Peyer's patch (tissue), 4 donors: ENCODE results near the gene PLK2. TPM values are rescaled to one million over a fixed set of nuclear protein-coding genes. Genes with fewer than 3 reads are reported as not detected.

ENCODE experiments used
- DNase-seq, 3 donors: peaks; one replicate each; pipeline ENCODE4 v3.0.0-alpha.2; 2017 to 2019
- H3K27ac ChIP-seq, 4 donors: fragments of 200-600 bp; sonication (generic); one replicate each; pipeline ENCODE4 v1.5.1; 2016 to 2019
- H3K27me3 ChIP-seq, 2 donors: fragments of 200-600 bp; sonication (generic); one replicate each; pipeline ENCODE4 v1.5.1; 2019
- H3K36me3 ChIP-seq, 3 donors: fragments of 200-600 bp; sonication (generic); one replicate each; pipeline ENCODE4 v1.5.1; 2016 to 2019
- H3K4me1 ChIP-seq, 4 donors: fragments of 200-600 bp; sonication (generic); one replicate each; pipeline ENCODE4 v1.5.1; 2016 to 2019
- H3K4me3 ChIP-seq, 4 donors: fragments of 200-600 bp; sonication (generic); 1 replicate in 3 of 4; 2 replicates in 1 of 4; pipeline ENCODE4 v1.5.1; 2016 to 2019; ENCODE audit warnings: mild to moderate bottlenecking in 1 of 4
- H3K9me3 ChIP-seq, 4 donors: fragments of 200-600 bp; sonication (generic); one replicate each; pipeline ENCODE4 v1.5.1; 2016 to 2019; ENCODE audit warnings: mild to moderate bottlenecking in 1 of 4
- POLR2A ChIP-seq, 2 donors: fragments of 450-650 bp; IDR thresholded peaks; one replicate each; pipeline ENCODE4 v1.5.1; 2017; ENCODE audit warnings: antibody characterized with exemption in 2 of 2, mild to moderate bottlenecking in 2 of 2, moderate library complexity in 2 of 2
- total RNA-seq, 4 donors: library from RNA; depleted of rRNA; stranded (reverse); fragments of >200 nt; gene quantifications; one replicate each; pipeline ENCODE4 v1.1.0, GENCODE V29; 2016
- TF ChIP-seq, protein P1 (sequence below), 6 experiments: fragments of 450-650 bp in 4 of 6; fragments of 200-600 bp in 2 of 6; sonication (generic) in 1 of 6; IDR thresholded peaks; one replicate each; pipeline ENCODE4 v1.5.1; 2017 to 2019; ENCODE audit warnings: antibody characterized with exemption in 6 of 6, mild to moderate bottlenecking in 3 of 6, moderate library complexity in 1 of 6

Gene PLK2
- total RNA-seq, 4 donors from 2014 or later, result 31.6 to 61.1 (median 43.6) TPM

DNA sequence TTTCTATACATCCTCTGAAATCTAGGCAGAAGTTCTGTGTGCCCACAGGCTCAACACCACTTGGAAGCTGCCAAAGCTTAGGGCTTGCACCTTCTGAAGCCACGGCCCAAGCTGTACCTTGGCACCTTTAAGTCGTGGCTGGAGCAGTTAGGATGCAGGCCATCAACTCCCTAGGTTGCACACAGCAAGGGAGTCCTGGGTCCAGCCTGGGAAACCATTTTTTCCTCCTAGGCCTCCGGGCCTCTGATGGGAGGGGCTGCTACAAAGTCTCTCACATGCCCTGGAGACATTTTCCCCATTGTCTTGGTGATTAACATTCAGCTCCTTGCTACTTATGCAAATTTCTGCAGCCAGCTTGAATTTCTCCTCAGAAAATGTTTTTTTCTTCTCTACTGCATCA, 15.5 kb upstream of the PLK2 start:
- DNase-seq, result no peak
- no peaks in the 10 kb centered on the region for H3K9me3 ChIP-seq
- TF ChIP-seq POLR2A (IDR thresholded peaks at IDR 0.05), result no peak
- TF ChIP-seq, protein P1, sequence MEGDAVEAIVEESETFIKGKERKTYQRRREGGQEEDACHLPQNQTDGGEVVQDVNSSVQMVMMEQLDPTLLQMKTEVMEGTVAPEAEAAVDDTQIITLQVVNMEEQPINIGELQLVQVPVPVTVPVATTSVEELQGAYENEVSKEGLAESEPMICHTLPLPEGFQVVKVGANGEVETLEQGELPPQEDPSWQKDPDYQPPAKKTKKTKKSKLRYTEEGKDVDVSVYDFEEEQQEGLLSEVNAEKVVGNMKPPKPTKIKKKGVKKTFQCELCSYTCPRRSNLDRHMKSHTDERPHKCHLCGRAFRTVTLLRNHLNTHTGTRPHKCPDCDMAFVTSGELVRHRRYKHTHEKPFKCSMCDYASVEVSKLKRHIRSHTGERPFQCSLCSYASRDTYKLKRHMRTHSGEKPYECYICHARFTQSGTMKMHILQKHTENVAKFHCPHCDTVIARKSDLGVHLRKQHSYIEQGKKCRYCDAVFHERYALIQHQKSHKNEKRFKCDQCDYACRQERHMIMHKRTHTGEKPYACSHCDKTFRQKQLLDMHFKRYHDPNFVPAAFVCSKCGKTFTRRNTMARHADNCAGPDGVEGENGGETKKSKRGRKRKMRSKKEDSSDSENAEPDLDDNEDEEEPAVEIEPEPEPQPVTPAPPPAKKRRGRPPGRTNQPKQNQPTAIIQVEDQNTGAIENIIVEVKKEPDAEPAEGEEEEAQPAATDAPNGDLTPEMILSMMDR (IDR thresholded peaks at IDR 0.05), result no peak
- no peaks in the 10 kb centered on the region for H3K36me3 ChIP-seq
- no peaks in the 10 kb centered on the region for H3K4me1 ChIP-seq
- H3K27ac ChIP-seq, result no peak overlapping the region
- no peaks in the 10 kb centered on the region for H3K27me3 ChIP-seq
- H3K4me3 ChIP-seq, result no peak overlapping the region

DNA sequence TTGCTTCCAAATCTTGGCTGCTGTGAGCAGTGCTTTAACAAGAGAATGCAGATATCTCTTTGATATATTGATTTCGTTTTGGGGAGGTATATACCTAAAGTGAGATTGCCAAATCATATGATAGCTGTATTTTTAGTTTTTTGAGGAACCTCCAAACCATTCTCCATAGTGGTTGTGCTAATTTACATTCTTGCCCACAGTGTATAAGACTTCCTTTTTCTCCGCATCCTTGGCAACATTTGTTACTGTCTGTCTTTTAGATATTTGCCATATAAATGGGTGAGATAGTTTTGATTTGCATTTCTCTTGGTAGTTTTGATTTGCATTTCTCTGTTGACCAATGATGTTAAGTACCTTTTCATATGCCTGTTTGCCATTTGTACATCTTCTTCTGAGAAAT, 10.0 kb upstream of the PLK2 start:
- no peak for TF ChIP-seq POLR2A (IDR thresholded peaks at IDR 0.05)
- Histone ChIP-seq H3K27me3 (no peaks in the 10 kb centered on the region), H3K27ac (no peak overlapping the region), H3K9me3 (no peaks in the 10 kb centered on the region), H3K4me3 (no peak overlapping the region), H3K36me3 (no peaks in the 10 kb centered on the region), H3K4me1 (no peaks in the 10 kb centered on the region)
- no peak for DNase-seq

DNA sequence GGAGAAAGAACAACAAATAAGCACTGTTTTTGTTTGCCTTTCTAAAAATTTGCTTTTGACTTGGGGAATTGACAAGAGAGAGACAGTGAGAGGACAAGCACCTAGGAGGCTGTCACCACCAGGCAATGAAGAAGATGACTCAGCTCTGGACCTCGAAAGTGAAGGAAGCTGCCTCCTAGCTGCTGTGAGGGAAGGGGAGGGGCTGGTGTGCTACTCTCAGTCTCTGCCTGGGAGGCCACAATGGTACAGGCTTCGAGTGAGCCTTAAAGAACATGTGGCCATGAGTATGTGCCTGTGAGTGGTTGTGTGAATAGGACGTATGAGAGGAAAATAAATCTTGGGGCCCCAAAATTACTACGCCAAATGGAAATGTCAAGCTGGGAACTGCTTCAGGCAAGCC, 7.1 kb upstream of the PLK2 start:
- peak in 1 of 3 donors; percentile 51 for DNase-seq
- Histone ChIP-seq H3K4me3 (no peak overlapping the region), H3K36me3 (no peaks in the 10 kb centered on the region), H3K27ac (no peak overlapping the region), H3K4me1 (no peaks in the 10 kb centered on the region), H3K27me3 (no peaks in the 10 kb centered on the region), H3K9me3 (no peaks in the 10 kb centered on the region)
- TF ChIP-seq POLR2A (IDR thresholded peaks at IDR 0.05), result no peak

DNA sequence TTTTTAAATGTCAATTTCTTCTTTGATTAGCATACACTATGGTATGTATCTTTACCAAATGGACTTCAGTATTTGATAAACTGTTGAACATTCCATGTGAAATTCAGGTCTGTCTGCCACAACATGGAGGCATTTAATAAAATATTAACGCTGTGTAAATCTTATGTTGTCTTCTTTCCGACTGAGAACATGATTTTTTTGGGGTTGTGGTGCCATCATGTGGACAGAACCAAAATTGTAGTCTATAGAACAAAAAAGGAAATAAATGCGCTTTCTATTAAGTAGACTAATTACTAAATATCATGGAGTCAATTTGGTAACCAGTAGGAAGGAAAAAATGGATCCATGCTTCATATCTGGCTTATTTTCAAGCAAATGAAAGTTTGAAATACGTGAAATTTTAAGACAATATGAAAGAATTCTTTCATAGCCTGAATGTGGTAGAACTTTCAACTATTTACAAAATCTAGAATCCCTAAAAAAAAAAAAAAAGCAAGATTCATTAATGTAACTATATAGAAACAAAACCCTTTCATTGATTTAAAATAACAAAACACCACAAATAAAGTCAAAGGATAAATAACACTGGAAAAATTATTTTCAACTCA, 2.8 kb upstream of the PLK2 start:
- peak in 1 of 3 donors; percentile 61 for DNase-seq

DNA sequence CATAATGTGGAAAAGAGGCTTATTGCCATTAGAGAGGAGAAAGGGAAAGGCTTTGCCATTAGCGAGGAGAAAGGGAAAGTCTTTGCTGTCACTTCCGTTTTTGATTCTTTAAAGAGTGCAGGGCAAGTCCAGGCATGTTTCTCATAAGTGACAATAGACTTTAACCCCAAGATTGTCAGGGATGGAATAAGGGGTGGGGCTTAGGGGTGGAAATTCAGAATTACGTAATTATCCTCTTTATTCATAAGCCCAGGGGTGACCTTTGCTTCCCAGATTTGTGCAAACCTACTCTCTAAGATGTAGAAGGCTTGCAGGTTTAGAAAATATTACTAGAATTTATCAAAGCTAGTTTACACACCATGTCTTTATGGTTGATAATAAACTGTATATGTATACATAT, 2.3 kb upstream of the PLK2 start:
- Histone ChIP-seq H3K27me3 (no peaks in the 10 kb centered on the region), H3K36me3 (peaks cover 0 to under 1% (median 0%) of the 10 kb centered on the region in 3 donors), H3K4me1 (peaks cover 0 to 5% (median 0%) of the 10 kb centered on the region in 4 donors), H3K9me3 (no peaks in the 10 kb centered on the region), H3K4me3 (peak overlapping the region in 1 of 4 donors; percentile 8), H3K27ac (peak overlapping the region in 3 of 4 donors; percentile 9 to 76 (median 57))
- no peak for DNase-seq
- peak in 1 of 2 donors; percentile 50 for TF ChIP-seq POLR2A (IDR thresholded peaks at IDR 0.05)
- TF ChIP-seq, protein P1 (IDR thresholded peaks at IDR 0.05), result no peak

More for the DNA sequence above, 2.8 kb upstream of the PLK2 start:
- Histone ChIP-seq H3K27me3 (no peaks in the 10 kb centered on the region), H3K4me3 (no peak overlapping the region), H3K36me3 (no peaks in the 10 kb centered on the region), H3K27ac (peak overlapping the region in 2 of 4 donors; percentile 57 to 76), H3K9me3 (no peaks in the 10 kb centered on the region), H3K4me1 (no peaks in the 10 kb centered on the region)
- TF ChIP-seq, protein P1 (IDR thresholded peaks at IDR 0.05), result peak; percentile 38 to 86 (median 77)
- TF ChIP-seq POLR2A (IDR thresholded peaks at IDR 0.05), result no peak

DNA sequence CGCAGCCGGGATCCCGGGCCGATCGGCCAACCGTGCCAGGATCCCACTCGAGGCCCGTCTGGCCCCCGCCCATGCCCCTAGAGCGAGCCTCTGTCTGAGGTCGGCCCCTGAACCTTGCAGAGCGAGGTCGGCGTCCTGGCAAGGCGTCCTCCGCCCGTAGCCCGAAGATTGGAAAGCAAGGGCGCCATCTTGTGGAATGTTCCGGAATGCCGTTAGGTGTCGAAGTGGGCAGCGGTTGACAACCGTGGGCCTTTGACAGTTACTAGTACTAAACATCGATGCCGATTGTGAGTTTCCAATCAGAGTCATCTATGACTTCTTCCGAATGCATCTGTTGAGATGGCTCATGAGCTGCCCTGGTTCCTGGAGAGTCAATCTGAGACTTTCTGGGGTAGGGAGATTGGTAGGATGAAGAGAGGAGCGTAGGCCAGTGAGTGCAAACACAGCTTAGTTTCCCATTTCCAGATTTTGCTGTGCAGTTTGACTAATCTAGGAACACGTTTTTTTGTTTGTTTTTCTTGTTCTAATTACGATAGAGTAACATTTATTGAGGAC, 923 bp upstream of the PLK2 start:
- H3K36me3 ChIP-seq, result peaks cover 0 to 14% (median 0%) of the 10 kb centered on the region in 3 donors
- DNase-seq, result peak; percentile 90 to 97 (median 94)
- TF ChIP-seq, protein P1 (IDR thresholded peaks at IDR 0.05), result peak; percentile 37 to 83 (median 72)
- no peak for TF ChIP-seq POLR2A (IDR thresholded peaks at IDR 0.05)
- peak overlapping the region; percentile 64 to 91 (median 78) for H3K4me3 ChIP-seq
- peaks cover 0 to 7% (median 0%) of the 10 kb centered on the region in 4 donors for H3K4me1 ChIP-seq
- no peaks in the 10 kb centered on the region for H3K27me3 ChIP-seq
- peak overlapping the region; percentile 92 to 98 (median 96) for H3K27ac ChIP-seq
- H3K9me3 ChIP-seq, result no peaks in the 10 kb centered on the region
